A549 (cell line): ENCODE data around the gene CPZ.

ENCODE experiments used
- CTCF ChIP-seq: fragments of >200 bp; sonication (Bioruptor Twin); formaldehyde crosslinking; IDR thresholded peaks from 3 replicates; pipeline ENCODE4 v1.5.1; 2016
- MYC ChIP-seq: IDR thresholded peaks from 2 replicates; pipeline ENCODE4 v1.6.1; 2012; ENCODE audit warnings: mild to moderate bottlenecking, inconsistent platforms, low read length, improper control_type of control experiment, borderline replicate concordance
- POLR2A ChIP-seq: IDR thresholded peaks from 2 replicates; pipeline ENCODE4 v1.6.1; 2012; ENCODE audit warnings: mild to moderate bottlenecking, low read length
- TP53 ChIP-seq: fragments of 250-450 bp; sonication (Bioruptor Pico); IDR thresholded peaks from 2 replicates; pipeline ENCODE4 v1.5.0; 2021; ENCODE audit warnings: mild to moderate bottlenecking, moderate library complexity

- no peak for TF ChIP-seq POLR2A
- no peak for TF ChIP-seq MYC
- TF ChIP-seq CTCF: no peak
- TF ChIP-seq TP53 (CRISPR knock-in tag): no peak
Measured at GRCh38 chr4:8605289-8605688, 12.7 kb downstream of the CPZ start.
